ENCODE measurements around the gene MTRFR. TPM values are rescaled to one million over a fixed set of nuclear protein-coding genes. Genes with fewer than 3 reads are reported as not detected.

Gene MTRFR
- total RNA-seq, 2 experiments from 2014 or later: 27.7 to 27.8 TPM

DNA sequence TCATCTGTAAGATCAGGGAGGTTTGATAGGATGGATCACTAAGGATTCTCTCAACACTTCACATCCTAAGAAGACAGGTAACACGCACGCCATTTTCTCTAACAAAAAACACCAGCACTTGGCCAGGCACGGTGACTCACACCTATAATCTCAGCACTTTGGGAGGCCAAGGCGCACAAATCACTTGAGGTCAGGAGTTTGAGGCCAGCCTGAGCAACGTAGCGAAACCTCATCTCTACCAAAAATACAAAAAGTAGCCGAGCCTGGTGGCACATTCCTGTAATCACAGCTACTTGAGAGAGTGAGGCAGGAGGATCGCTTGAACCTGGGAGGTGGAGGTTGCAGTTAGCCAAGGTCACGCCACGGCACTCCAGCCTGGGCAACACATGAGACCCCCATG is 48.9 kb downstream of the MTRFR start:
- Mint-ChIP-seq H3K4me3 (no peak overlapping the region), H3K27me3 (ENCODE audit: low read depth) (no peaks in the 10 kb centered on the region), H3K27ac (no peak overlapping the region), H3K36me3 (ENCODE audit: low read depth) (no peaks in the 10 kb centered on the region), H3K9me3 (no peaks in the 10 kb centered on the region), H3K4me1 (ENCODE audit: low read depth) (peaks cover 6% of the 10 kb centered on the region)
- intact Hi-C loops (cut with micrococcal nuclease): no loop called here
- CTCF ChIA-PET: interaction anchor here (0.6 kb wide), 1 partner anchor 301 kb away, joined by 3 read pairs; no protein-coding TSS in a partner anchor
- DNase-seq: no peak

GRCh38 chr12:123283461-123283860 is 50.2 kb downstream of the MTRFR start:
- Mint-ChIP-seq H3K36me3 (ENCODE audit: low read depth) (no peaks in the 10 kb centered on the region), H3K4me3 (no peak overlapping the region), H3K4me1 (ENCODE audit: low read depth) (peaks cover under 1% of the 10 kb centered on the region), H3K27me3 (ENCODE audit: low read depth) (no peaks in the 10 kb centered on the region), H3K9me3 (no peaks in the 10 kb centered on the region), H3K27ac (no peak overlapping the region)
- CTCF ChIA-PET: interaction anchor here (0.6 kb wide), 2 partner anchors 9 to 340 kb away, joined by 3 read pairs; no protein-coding TSS in a partner anchor
- intact Hi-C loops (cut with micrococcal nuclease): no loop called here
- no peak for DNase-seq

GRCh38 chr12:123284669-123285068 is 51.4 kb downstream of the MTRFR start:
- no peaks in the 10 kb centered on the region for H3K9me3 Mint-ChIP-seq
- no peaks in the 10 kb centered on the region for H3K27me3 Mint-ChIP-seq (ENCODE audit: low read depth)
- CTCF ChIA-PET: no interaction called here
- intact Hi-C loops (cut with micrococcal nuclease): no loop called here
- no peak overlapping the region for H3K27ac Mint-ChIP-seq
- no peak overlapping the region for H3K4me3 Mint-ChIP-seq
- H3K36me3 Mint-ChIP-seq (ENCODE audit: low read depth): no peaks in the 10 kb centered on the region
- DNase-seq: no peak
- no peaks in the 10 kb centered on the region for H3K4me1 Mint-ChIP-seq (ENCODE audit: low read depth)

- Mint-ChIP-seq H3K4me1 (ENCODE audit: low read depth) (no peaks in the 10 kb centered on the region), H3K9me3 (no peaks in the 10 kb centered on the region), H3K36me3 (ENCODE audit: low read depth) (no peaks in the 10 kb centered on the region), H3K4me3 (no peak overlapping the region), H3K27ac (no peak overlapping the region), H3K27me3 (ENCODE audit: low read depth) (no peaks in the 10 kb centered on the region)
- CTCF ChIA-PET: no interaction called here
- no peak for DNase-seq
- intact Hi-C loops (cut with micrococcal nuclease): no loop called here
Observed at GRCh38 chr12:123286652-123287373, 53.6 kb downstream of the MTRFR start.

- CTCF ChIA-PET: no interaction called here
- intact Hi-C loops (cut with micrococcal nuclease): no loop called here
- DNase-seq: no peak
- Mint-ChIP-seq H3K27me3 (ENCODE audit: low read depth) (no peaks in the 10 kb centered on the region), H3K4me1 (ENCODE audit: low read depth) (no peaks in the 10 kb centered on the region), H3K36me3 (ENCODE audit: low read depth) (no peaks in the 10 kb centered on the region), H3K9me3 (no peaks in the 10 kb centered on the region), H3K4me3 (no peak overlapping the region), H3K27ac (no peak overlapping the region)
Observed at GRCh38 chr12:123288751-123289346, 55.6 kb downstream of the MTRFR start.

- Mint-ChIP-seq H3K36me3 (ENCODE audit: low read depth) (peaks cover 5% of the 10 kb centered on the region), H3K4me3 (no peak overlapping the region), H3K9me3 (no peaks in the 10 kb centered on the region), H3K27me3 (ENCODE audit: low read depth) (no peaks in the 10 kb centered on the region), H3K4me1 (ENCODE audit: low read depth) (no peaks in the 10 kb centered on the region), H3K27ac (no peak overlapping the region)
- CTCF ChIA-PET: no interaction called here
- DNase-seq: no peak
- intact Hi-C loops (cut with micrococcal nuclease): no loop called here
Observed at GRCh38 chr12:123289911-123290310, 56.7 kb downstream of the MTRFR start.

GRCh38 chr12:123293178-123293760 is 60.0 kb downstream of the MTRFR start:
- H3K27me3 Mint-ChIP-seq (ENCODE audit: low read depth): no peaks in the 10 kb centered on the region
- no peak overlapping the region for H3K27ac Mint-ChIP-seq
- H3K36me3 Mint-ChIP-seq (ENCODE audit: low read depth): peaks cover 9% of the 10 kb centered on the region
- H3K4me1 Mint-ChIP-seq (ENCODE audit: low read depth): no peaks in the 10 kb centered on the region
- no peak overlapping the region for H3K4me3 Mint-ChIP-seq
- CTCF ChIA-PET: no interaction called here
- intact Hi-C loops (cut with micrococcal nuclease): no loop called here
- H3K9me3 Mint-ChIP-seq: no peaks in the 10 kb centered on the region
- no peak for DNase-seq

DNA sequence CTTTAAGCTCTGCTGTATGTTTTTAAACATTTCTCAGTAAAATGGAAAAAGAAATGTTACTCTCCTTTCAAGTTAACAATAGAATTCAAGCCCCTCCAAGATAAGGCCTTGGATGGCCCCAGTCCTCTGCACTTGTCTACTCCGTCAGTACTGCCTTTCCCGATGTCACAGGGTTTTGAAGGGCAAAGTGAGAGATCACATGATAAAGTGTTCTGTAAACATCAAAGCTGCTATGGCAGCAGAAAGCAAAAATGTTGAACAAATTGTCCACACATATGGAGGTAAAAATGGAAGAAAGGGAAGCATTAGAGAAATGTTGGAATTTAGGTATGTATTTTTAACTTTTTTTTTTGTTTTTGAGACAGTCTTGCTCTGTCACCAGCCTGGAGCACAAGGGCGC is 71.9 kb downstream of the MTRFR start:
- CTCF ChIA-PET: interaction anchor here (0.6 kb wide), 1 partner anchor 70 kb away, joined by 3 read pairs; no protein-coding TSS in a partner anchor
- intact Hi-C loops (cut with micrococcal nuclease): loop anchor here (1.0 kb wide), 1 partner anchor 27 kb away; no protein-coding TSS in a partner anchor
- peaks cover 29% of the 10 kb centered on the region for H3K36me3 Mint-ChIP-seq (ENCODE audit: low read depth)
- no peak overlapping the region for H3K4me3 Mint-ChIP-seq
- peak overlapping the region; percentile 44 for H3K27ac Mint-ChIP-seq
- H3K27me3 Mint-ChIP-seq (ENCODE audit: low read depth): no peaks in the 10 kb centered on the region
- no peak for DNase-seq
- no peaks in the 10 kb centered on the region for H3K4me1 Mint-ChIP-seq (ENCODE audit: low read depth)
- no peaks in the 10 kb centered on the region for H3K9me3 Mint-ChIP-seq

DNA sequence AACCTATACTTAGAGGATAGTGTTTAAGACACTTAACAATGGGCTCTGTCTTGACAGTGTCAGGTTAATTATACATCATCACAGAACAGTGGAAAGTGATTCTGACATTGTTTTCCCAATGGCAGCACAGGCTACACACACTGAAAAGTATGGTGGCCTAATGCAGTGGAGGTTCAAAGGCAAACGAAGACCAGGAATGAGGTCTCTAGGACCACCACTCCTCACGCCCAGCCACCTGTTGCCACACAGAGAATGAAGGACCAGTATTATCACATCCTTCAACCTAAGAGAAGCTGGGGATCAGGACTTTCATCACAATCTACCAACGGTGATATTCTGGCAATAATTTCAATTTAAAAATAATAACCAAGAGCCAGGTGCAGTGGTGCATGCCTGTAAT is 73.0 kb downstream of the MTRFR start:
- Mint-ChIP-seq H3K9me3 (no peaks in the 10 kb centered on the region), H3K36me3 (ENCODE audit: low read depth) (peaks cover 26% of the 10 kb centered on the region), H3K27me3 (ENCODE audit: low read depth) (no peaks in the 10 kb centered on the region), H3K4me3 (no peak overlapping the region), H3K27ac (no peak overlapping the region), H3K4me1 (ENCODE audit: low read depth) (no peaks in the 10 kb centered on the region)
- DNase-seq: no peak
- intact Hi-C loops (cut with micrococcal nuclease): no loop called here
- CTCF ChIA-PET: interaction anchor here (0.6 kb wide), 1 partner anchor 28 kb away, joined by 3 read pairs; no protein-coding TSS in a partner anchor

Other genes starting within 250 kb of the MTRFR start
- 10 to 100 TPM; 15.4 TPM for gene PITPNM2, start 82.3 kb upstream of the MTRFR start, total RNA-seq
- 100 to 1,000 TPM; 111 to 114 TPM for gene MPHOSPH9, start 295 bp upstream of the MTRFR start, total RNA-seq
- gene CDK2AP1, start 38.4 kb downstream of the MTRFR start, total RNA-seq: 10 to 100 TPM; 64.7 to 67.5 TPM
- 10 to 100 TPM; 40.4 to 43.0 TPM for gene SBNO1, start 131.4 kb downstream of the MTRFR start, total RNA-seq
- 10 to 100 TPM; 54.0 to 55.1 TPM for gene KMT5A, start 150.7 kb downstream of the MTRFR start, total RNA-seq
- 1 to 10 TPM; 8.1 to 9.1 TPM for gene RILPL2, start 203.2 kb downstream of the MTRFR start, total RNA-seq
- gene SNRNP35, start 224.7 kb downstream of the MTRFR start, total RNA-seq: 10 to 100 TPM; 21.5 to 21.8 TPM

Data from activated naive CD4-positive, alpha-beta T cell treated with anti-CD3 and anti-CD28 coated beads for 36 hours (primary cell).